ENCODE measurements around the gene OPRPN. TPM values are rescaled to one million over a fixed set of nuclear protein-coding genes. Genes with fewer than 3 reads are reported as not detected.

The OPRPN gene
- total and polyA plus RNA-seq, 2 of the 8 experiments (the other 6 are each of a cell fraction or from before 2014, with no cell fraction given), result not detected

DNA sequence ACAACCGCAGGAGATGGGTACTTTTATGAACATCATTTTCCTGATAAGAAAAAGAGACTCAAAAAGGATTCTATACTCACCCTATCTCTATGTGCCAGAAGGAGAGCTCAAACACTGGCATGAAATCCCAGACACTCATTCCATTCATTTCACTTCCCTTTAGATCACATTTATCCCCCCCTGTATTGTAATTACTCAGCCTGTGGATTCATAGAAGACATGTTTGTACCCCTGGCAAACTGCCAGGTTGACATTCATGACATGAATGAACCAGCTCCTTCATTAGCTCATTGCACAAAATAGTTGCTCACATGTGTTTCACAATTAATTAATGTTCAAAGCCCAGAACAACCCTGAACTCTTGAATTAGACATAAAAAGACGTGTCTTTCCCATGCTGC is 32.3 kb upstream of the OPRPN start:
- H2AFZ ChIP-seq (ENCODE audit: low read length), result no peak overlapping the region
- FAIRE-seq, result no peak
- no peaks in the 10 kb centered on the region for H3K4me1 ChIP-seq (replicated peaks in 1 of 4; ENCODE audit: control insufficient read depth in 3 of 4, insufficient read depth in 4 of 4, low read length in 3 of 4)
- H2BK5ac ChIP-seq (ENCODE audit: low read depth, low read length), result no peak overlapping the region
- no peaks in the 10 kb centered on the region for H3K36me3 ChIP-seq (ENCODE audit: control insufficient read depth in 2 of 4, insufficient read depth in 4 of 4, low read length in 3 of 4)
- H3K79me2 ChIP-seq (ENCODE audit: control insufficient read depth in 1 of 2, insufficient read depth in 2 of 2, low read length in 2 of 2), result no peaks in the 10 kb centered on the region
- no peaks in the 10 kb centered on the region for H3K9me3 ChIP-seq (ENCODE audit: insufficient read depth in 2 of 2, low read depth in 1 of 2, low read length in 1 of 2)
- H4K5ac ChIP-seq (ENCODE audit: insufficient read length, low read depth, low read length), result no peak overlapping the region
- no peaks in the 10 kb centered on the region for H3K23me2 ChIP-seq (ENCODE audit: low read depth, low read length)
- no peak for TF ChIP-seq RFX5 (IDR thresholded peaks at IDR 0.05; ENCODE audit: borderline replicate concordance, low read depth, low read length)
- H3K56ac ChIP-seq (replicated peaks; ENCODE audit: insufficient read length, low read depth, low read length), result no peak overlapping the region
- no peak overlapping the region for H3K23ac ChIP-seq (ENCODE audit: insufficient read length)
- no peaks in the 10 kb centered on the region for H4K20me1 ChIP-seq (replicated peaks in 1 of 2; ENCODE audit: control insufficient read depth in 1 of 2, insufficient read depth in 2 of 2, low read length in 2 of 2)
- no peak overlapping the region for H2BK12ac ChIP-seq (ENCODE audit: low read depth, low read length)
- no peak overlapping the region for H2BK120ac ChIP-seq (replicated peaks; ENCODE audit: low read depth, low read length)
- no peaks in the 10 kb centered on the region for H3K27me3 ChIP-seq (replicated peaks in 1 of 4; ENCODE audit: control insufficient read depth in 3 of 4, extremely low read depth in 1 of 4, insufficient read depth in 3 of 4, low read length in 3 of 4)
- H3K18ac ChIP-seq (ENCODE audit: extremely low read depth, low read length), result no peak overlapping the region
- no peak overlapping the region for H3K14ac ChIP-seq (ENCODE audit: insufficient read length)
- H2AK5ac ChIP-seq (ENCODE audit: low read depth, low read length), result no peak overlapping the region
- H2BK20ac ChIP-seq (ENCODE audit: low read length), result no peak overlapping the region
- no peak overlapping the region for H3K4me2 ChIP-seq (ENCODE audit: insufficient read depth in 1 of 2, low read depth in 2 of 2, low read length in 2 of 2)
- no peak overlapping the region for H3K27ac ChIP-seq (ENCODE audit: low read depth, low read length)
- H3K79me1 ChIP-seq (ENCODE audit: low read depth, low read length), result no peaks in the 10 kb centered on the region
- no peak overlapping the region for H2BK15ac ChIP-seq (ENCODE audit: low read length)
- DNase-seq (ENCODE audit: low read depth in 1 of 2, low spot score in 2 of 2), result no peak
- no peak overlapping the region for H3K4me3 ChIP-seq (ENCODE audit: extremely low read depth in 1 of 4, insufficient read depth in 2 of 4, low read depth in 3 of 4, low read length in 4 of 4)
- no peak overlapping the region for H3K9ac ChIP-seq (replicated peaks in 1 of 4; ENCODE audit: extremely low read depth in 1 of 4, low read depth in 3 of 4, low read length in 3 of 4)
- H3K4ac ChIP-seq (replicated peaks; ENCODE audit: insufficient read length, low read depth, low read length), result no peak overlapping the region
- no peak overlapping the region for H4K8ac ChIP-seq (ENCODE audit: extremely low read depth, insufficient read depth, low read length)
- POLR2A ChIA-PET (ENCODE audit: partially characterized antibody), result no interaction called here
- H4K91ac ChIP-seq (replicated peaks; ENCODE audit: insufficient read length, low read length), result no peak overlapping the region
- 87% methylated on average over 2 of the region's 2 CpGs; no CpG with 5 or more reads in 1 of the 2 experiments for WGBS, 2 experiments (ENCODE audit: extremely low coverage in 1 of 2, insufficient coverage in 1 of 2, insufficient read length in 1 of 2, insufficient replicate concordance in 2 of 2, low coverage in 1 of 2, low lambda C conversion rate in 2 of 2, missing lambda C conversion rate in 1 of 2)
- CTCF ChIA-PET (ENCODE audit: partially characterized antibody), result interaction anchor here (1.1 kb wide), 1 partner anchor 20 kb away, joined by 3 read pairs; no protein-coding TSS in a partner anchor
